GM19023 (cell line): ENCODE measurements around the gene ARHGEF6.
A peak's percentile ranks its signal among the peaks of the same experiment; 100 is the strongest.

Experiments used
- ATAC-seq: cut with Tn5 transposase; IDR thresholded peaks from one replicate; pipeline ENCODE4 v1.9.1; 2021; ENCODE audit warnings: mild to moderate bottlenecking, moderate library complexity; ENCODE audit not compliant: unreplicated experiment

Gene ARHGEF6

GRCh38 chrX:136747003-136747986 is 33.4 kb downstream of the ARHGEF6 start:
- peak; percentile 65 for ATAC-seq

- ATAC-seq = no peak
Observed at GRCh38 chrX:136745215-136746173, 35.2 kb downstream of the ARHGEF6 start.

- ATAC-seq = no peak
Observed at GRCh38 chrX:136742721-136743379, 37.9 kb downstream of the ARHGEF6 start.

- no peak for ATAC-seq
Observed at GRCh38 chrX:136738049-136738729, 42.5 kb downstream of the ARHGEF6 start.

GRCh38 chrX:136736690-136737089 is 44.0 kb downstream of the ARHGEF6 start:
- ATAC-seq = no peak

GRCh38 chrX:136735601-136736000 is 45.1 kb downstream of the ARHGEF6 start:
- no peak for ATAC-seq

GRCh38 chrX:136733613-136734012 is 47.1 kb downstream of the ARHGEF6 start:
- no peak for ATAC-seq

- no peak for ATAC-seq
Observed at GRCh38 chrX:136731798-136732197, 48.9 kb downstream of the ARHGEF6 start.

GRCh38 chrX:136731207-136731782 is 49.4 kb downstream of the ARHGEF6 start:
- ATAC-seq = no peak

GRCh38 chrX:136728393-136728792 is 52.3 kb downstream of the ARHGEF6 start:
- no peak for ATAC-seq

GRCh38 chrX:136725441-136726104 is 55.2 kb downstream of the ARHGEF6 start:
- no peak for ATAC-seq

GRCh38 chrX:136718091-136718490 is 62.6 kb downstream of the ARHGEF6 start:
- ATAC-seq = no peak

- peak; percentile 73 for ATAC-seq
Observed at GRCh38 chrX:136714626-136715599, 65.8 kb downstream of the ARHGEF6 start.

- no peak for ATAC-seq
Observed at GRCh38 chrX:136712650-136713310, 68.0 kb downstream of the ARHGEF6 start.

- no peak for ATAC-seq
Observed at GRCh38 chrX:136711147-136711546, 69.6 kb downstream of the ARHGEF6 start.

- no peak for ATAC-seq
Observed at GRCh38 chrX:136710325-136710951, 70.3 kb downstream of the ARHGEF6 start.

- no peak for ATAC-seq
Observed at GRCh38 chrX:136708348-136708747, 72.4 kb downstream of the ARHGEF6 start.
